Measurements from ENCODE around the gene OCIAD2.
"Not testable (repeated sequence)": the region's sequence is repeated elsewhere in the genome, so short reads cannot be mapped to it uniquely, and the experiment has no call there.

The OCIAD2 gene

DNA sequence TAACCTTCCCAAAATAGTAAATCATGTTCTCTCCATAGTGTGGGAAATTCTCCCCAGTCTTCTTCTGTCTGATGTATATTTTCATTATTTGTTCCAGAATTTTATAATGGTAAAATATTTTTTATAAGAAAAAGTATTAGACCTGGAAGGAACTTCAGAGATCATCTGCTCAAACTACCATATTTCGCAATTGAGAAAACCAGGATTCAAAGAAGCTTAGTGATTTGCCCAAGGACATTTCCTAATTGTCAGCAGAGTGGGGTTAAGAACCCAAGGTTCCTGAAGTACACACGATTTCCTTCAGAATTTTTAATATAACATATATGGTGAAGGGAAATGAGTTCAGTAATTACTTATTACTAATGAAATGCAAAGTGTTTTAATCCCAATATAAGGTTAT, 51.6 kb downstream of the OCIAD2 start:
- DNase-seq (ENCODE audit: low read depth, low spot score) = no peak

DNA sequence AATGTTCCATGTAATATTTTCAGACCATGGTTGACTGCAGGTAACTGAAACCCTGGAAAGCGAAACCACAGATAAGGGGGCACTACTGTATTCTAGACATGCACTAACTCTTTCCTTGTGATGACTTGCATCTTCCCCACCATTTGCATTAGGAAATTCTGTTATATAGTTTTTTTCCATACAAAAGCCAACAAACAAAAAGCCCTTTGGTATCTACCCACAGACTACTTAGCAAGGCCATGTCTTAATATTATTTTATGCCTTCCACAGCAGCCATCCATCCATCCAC, 52.2 kb downstream of the OCIAD2 start:
- no peak for DNase-seq (ENCODE audit: low read depth, low spot score)

DNA sequence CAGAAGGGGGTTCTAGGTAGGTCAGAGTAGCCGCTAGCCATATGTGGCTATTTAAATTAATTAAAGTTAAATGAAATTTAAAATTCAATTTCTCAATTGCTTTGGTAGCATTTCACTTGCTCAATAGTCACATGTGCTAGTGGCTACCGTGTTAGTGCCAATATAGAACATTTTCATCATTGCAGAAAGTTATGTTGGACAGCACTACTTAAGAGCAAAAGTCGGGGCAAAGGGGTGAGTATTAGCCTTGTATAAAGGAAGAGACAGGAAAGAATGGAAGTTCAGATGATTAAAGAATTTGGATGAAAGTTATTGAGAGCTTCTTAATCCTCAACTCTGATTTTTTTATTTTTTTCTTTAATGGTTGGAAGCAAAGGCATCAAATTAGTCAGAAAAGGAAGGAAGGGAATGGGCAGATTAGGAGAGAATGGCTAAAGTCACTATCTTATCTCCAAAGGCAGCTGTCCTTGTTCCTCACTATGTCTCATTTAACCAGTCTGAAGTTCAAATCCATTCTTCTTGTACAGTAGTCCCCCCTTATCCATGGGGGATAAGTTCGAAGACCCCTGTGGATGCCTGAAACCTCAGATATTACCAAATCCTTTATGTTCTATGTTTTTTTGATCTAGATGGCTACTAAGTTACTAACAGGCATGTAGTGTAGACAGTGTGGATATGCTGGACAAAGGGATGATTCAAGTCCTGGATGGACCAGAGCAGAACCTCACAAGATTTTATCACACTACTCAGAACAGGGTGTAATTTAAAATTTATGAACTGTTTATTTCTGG, 52.8 kb downstream of the OCIAD2 start:
- no peak for DNase-seq (ENCODE audit: low read depth, low spot score)

DNA sequence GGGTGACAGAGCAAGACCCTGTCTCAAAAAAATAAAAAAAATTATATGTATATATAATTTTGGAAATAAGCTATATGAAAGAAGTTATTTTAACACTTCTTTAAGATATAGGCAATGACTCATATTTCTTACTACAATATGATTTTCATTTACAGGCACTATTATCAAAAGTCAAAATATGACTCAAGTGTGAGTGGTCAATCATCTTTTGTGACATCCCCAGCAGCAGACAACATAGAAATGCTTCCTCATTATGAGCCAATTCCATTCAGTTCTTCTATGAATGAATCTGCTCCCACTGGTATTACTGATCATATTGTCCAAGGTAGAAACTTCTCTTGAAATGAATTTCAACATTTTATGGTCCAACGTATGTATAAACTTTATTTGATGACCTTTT, 54.9 kb downstream of the OCIAD2 start:
- no peak for DNase-seq (ENCODE audit: low read depth, low spot score)

DNA sequence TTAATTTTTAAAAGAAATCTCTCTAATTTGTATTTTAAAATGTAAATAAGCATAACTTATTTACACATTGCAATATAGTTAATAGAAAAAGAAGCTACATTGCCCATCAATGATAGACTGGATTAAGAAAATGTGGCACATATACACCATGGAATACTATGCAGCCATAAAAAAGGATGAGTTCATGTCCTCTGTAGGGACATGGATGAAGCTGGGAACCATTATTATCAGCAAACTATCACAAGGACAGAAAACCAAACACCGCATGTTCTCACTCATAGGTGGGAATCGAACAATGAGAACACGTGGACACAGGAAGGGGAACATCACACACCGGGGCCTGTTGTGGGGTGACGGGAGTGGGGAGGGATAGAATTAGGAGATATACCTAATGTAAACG, 57.8 kb downstream of the OCIAD2 start:
- not testable (repeated sequence) for DNase-seq (ENCODE audit: low read depth, low spot score)

DNA sequence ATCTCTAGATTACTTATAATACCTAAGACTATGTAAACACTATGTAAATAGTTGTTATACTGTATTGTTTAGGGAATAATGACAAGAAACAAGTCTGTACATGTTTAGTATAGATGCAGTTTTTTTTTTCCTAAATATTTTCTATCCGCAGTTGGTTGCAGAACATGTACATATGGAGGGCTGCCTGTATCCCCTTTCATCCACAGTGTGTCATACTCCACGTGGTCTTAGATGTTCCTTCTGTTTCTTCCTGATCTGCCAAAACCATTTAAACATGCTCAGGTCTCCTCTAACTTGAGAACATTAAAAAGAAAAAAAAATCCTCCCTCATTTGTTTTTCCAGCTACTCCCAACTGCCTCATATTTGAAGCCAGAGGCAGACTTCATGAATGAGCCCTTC, 61.7 kb downstream of the OCIAD2 start:
- DNase-seq (ENCODE audit: low read depth, low spot score) = no peak

DNA sequence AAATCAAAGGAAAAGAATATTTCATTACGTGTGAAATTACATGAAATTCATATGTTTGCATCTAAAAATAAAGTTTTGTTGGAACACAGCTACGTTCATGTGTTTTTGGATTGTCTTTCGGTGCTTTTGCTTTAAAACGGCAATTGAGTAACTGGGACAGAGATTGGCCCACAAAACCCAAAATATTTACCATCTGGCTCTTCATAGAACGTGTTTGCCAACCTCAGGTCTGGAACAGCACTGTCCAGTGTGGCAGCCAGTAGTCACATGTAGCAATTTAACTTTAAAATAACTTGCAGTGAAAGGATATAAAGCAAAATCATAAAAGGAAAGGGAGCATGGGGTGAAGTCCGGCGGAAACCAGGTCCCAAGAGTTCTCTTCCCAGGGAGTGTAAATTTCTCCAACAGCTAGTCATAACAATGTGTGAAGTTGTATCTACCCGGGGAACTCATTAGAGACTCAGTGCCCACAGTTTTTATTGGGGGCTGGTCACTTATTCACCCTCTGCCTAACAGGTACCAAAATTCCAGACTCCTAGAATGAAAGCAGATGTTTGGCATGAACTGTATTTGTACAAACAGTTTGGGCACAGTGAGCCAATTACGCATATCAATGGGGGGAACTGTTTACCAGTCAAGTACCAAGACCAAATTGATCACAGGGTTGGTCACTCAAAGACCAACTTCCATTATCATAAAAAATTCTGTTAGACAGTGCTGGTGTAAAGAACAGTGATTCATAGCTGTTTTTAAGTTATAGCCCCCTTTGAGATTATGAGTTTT, 65.3 kb downstream of the OCIAD2 start:
- DNase-seq (ENCODE audit: low read depth, low spot score) = no peak

DNA sequence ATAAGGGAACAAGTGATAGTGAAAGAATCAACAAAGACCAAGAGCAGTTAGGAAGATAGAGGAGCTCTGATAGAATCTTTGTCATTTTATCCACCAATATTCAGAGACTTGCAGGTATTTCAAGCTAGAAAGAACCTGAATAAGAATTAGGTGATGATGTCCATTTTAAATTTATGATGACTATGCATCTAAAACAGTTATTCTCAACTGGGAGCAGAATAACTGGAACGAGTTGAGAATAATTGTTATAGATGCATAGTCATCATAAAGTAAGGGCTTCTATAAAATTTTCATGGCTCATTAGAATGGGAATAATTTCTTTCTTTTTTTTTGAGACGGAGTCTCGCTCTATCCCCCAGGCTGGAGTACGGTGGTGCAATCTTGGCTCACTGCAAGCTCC, 69.9 kb downstream of the OCIAD2 start:
- no peak for DNase-seq (ENCODE audit: low read depth, low spot score)
